MM.1S (cell line): ENCODE measurements around the gene SPDYE4.

Source experiments
- EZH2 ChIP-seq: fragments of 300-600 bp; sonication (generic); optimal IDR thresholded peaks from 2 replicates; pipeline ENCODE3; 2017; ENCODE audit warnings: low read depth, mild to moderate bottlenecking, antibody characterized with exemption, low read length, mixed read lengths
- TF ChIP-seq, protein P1 (sequence below): fragments of 300-600 bp; sonication (generic); IDR thresholded peaks from 2 replicates; pipeline ENCODE4 v1.5.1; 2016; ENCODE audit warnings: antibody characterized with exemption, low read length, mixed read lengths

GRCh38 chr17:8720596-8720995, 37.8 kb downstream of the SPDYE4 start:
- TF ChIP-seq, protein P1, sequence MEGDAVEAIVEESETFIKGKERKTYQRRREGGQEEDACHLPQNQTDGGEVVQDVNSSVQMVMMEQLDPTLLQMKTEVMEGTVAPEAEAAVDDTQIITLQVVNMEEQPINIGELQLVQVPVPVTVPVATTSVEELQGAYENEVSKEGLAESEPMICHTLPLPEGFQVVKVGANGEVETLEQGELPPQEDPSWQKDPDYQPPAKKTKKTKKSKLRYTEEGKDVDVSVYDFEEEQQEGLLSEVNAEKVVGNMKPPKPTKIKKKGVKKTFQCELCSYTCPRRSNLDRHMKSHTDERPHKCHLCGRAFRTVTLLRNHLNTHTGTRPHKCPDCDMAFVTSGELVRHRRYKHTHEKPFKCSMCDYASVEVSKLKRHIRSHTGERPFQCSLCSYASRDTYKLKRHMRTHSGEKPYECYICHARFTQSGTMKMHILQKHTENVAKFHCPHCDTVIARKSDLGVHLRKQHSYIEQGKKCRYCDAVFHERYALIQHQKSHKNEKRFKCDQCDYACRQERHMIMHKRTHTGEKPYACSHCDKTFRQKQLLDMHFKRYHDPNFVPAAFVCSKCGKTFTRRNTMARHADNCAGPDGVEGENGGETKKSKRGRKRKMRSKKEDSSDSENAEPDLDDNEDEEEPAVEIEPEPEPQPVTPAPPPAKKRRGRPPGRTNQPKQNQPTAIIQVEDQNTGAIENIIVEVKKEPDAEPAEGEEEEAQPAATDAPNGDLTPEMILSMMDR: no peak
- TF ChIP-seq EZH2: no peak
